ENCODE data around the gene KCTD16. TPM values are rescaled to one million over a fixed set of nuclear protein-coding genes. Genes with fewer than 3 reads are reported as not detected.

The KCTD16 gene
- total RNA-seq, 1 experiment from 2014 or later: 0.64 TPM

GRCh38 chr5:144267961-144268513, 97.4 kb downstream of the KCTD16 start:
- intact Hi-C loops (cut with micrococcal nuclease): no loop called here
- H4K20me1 ChIP-seq (ENCODE audit: insufficient read depth): no peaks in the 10 kb centered on the region
- H3K4me2 ChIP-seq (ENCODE audit: low read length): no peak overlapping the region
- H3K79me2 ChIP-seq (ENCODE audit: insufficient read depth, low read length): no peaks in the 10 kb centered on the region
- BruUV-seq (replicated peaks): no TSS peak
- ChIA-PET POLR2A (no interaction called here), RAD21 (ENCODE audit: low non-redundant PET in 1 of 2, low total read pairs in 2 of 2, uncharacterized antibody in 2 of 2, unreplicated experiment in 2 of 2) (no interaction called here), CTCF (no interaction called here)
- no peak overlapping the region for H2AFZ ChIP-seq (ENCODE audit: low read depth, low read length, poor library complexity, severe bottlenecking)
- H3K4me3 ChIP-seq (replicated peaks in 1 of 2; ENCODE audit: low read depth in 1 of 2, low read length in 2 of 2): no peak overlapping the region
- ATAC-seq: no peak
- H3K9me2 ChIP-seq (ENCODE audit: insufficient read depth): no peaks in the 10 kb centered on the region
- H3K27me3 ChIP-seq (ENCODE audit: insufficient read depth, low read length): peaks cover 16% of the 10 kb centered on the region
- no peak overlapping the region for H3K27ac ChIP-seq (ENCODE audit: low read depth, low read length)
- no peaks in the 10 kb centered on the region for H3K36me3 ChIP-seq (ENCODE audit: control insufficient read depth in 1 of 2, insufficient read depth in 2 of 2, low read length in 2 of 2)
- TF ChIP-seq FOSL1 (IDR thresholded peaks at IDR 0.05; ENCODE audit: low read depth) (no peak), ATF3 (IDR thresholded peaks at IDR 0.05) (no peak), ELF1 (IDR thresholded peaks at IDR 0.05; ENCODE audit: borderline replicate concordance, low read depth) (no peak), POLR2AphosphoS5 (IDR thresholded peaks at IDR 0.05; ENCODE audit: low read depth, low read length) (no peak), CEBPB (IDR thresholded peaks at IDR 0.05; ENCODE audit: low read depth) (no peak), EZH2phosphoT487 (IDR thresholded peaks at IDR 0.05; ENCODE audit: borderline replicate concordance) (no peak), RAD21 (IDR thresholded peaks at IDR 0.05; ENCODE audit: low read depth) (no peak), REST (IDR thresholded peaks at IDR 0.05; ENCODE audit: low read depth) (no peak), JUND (IDR thresholded peaks at IDR 0.05) (no peak)
- no peak for DNase-seq (ENCODE audit: low read depth, low spot score)
- H3K9ac ChIP-seq (ENCODE audit: low read length): no peak overlapping the region
- no peaks in the 10 kb centered on the region for H3K4me1 ChIP-seq (ENCODE audit: control insufficient read depth in 1 of 2, insufficient read depth in 2 of 2, low read length in 2 of 2)
- no peaks in the 10 kb centered on the region for H3K9me3 ChIP-seq (ENCODE audit: control insufficient read depth in 1 of 2, insufficient read depth in 1 of 2, low read depth in 1 of 2, low read length in 2 of 2)

Measured in HCT116 (cell line).